ENCODE measurements around the gene ITPR1.

GRCh38 chr3:4805662-4806061, 312.5 kb downstream of the ITPR1 start:
- TF ChIP-seq POLR2A (IDR thresholded peaks at IDR 0.05) = no peak
- TF ChIP-seq CTCF (IDR thresholded peaks at IDR 0.05) = no peak

All from thyroid gland (tissue), 4 donors.